HG03064 (cell line): ENCODE measurements around the gene CPXM2.

Experiments used
- ATAC-seq: cut with Tn5 transposase; IDR thresholded peaks from one replicate; pipeline ENCODE4 v1.9.1; 2021; ENCODE audit warnings: low read depth; ENCODE audit not compliant: unreplicated experiment

CPXM2 gene

GRCh38 chr10:123852411-123852951 lies 39.1 kb downstream of the CPXM2 start:
- no peak for ATAC-seq

DNA sequence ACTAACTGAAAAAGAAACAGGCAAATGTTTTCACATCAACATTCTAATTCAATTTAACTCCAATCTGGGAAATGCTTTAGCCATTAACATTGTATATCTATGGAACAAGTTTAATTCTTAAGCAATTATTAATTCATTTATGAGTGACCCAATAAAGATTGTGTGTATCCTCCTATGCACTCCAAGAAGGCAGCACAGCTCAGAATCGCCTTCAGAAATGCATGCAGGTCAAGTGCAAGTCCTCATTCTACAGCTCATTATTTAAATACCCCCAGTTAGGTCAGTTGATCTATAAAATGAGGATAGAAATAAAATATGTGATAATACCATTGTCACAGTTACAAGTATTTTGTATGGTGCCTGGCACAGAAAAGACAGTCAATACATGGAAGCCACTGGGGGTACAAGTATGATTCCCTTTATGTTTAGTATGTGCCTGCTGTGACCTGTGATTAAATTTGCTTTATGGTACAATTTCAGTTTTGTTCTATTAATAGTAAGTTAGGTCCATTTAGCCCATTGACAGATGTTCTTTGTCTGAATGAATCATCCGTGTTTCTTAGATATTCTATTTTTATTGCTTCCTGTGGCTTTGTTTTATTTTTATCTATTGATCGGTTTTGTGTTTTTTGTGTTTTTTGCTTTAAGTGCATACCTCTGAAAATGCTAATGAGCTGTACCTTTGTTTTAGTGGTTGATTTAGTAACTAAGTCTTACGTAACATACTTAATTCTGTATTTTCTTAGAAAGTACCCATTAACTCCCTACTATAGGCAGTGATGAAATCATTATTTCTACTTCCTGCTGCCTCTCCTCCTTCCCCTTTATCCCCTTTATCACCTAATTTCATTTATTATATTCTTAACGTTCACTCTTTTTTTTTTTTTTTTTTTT lies 42.8 kb downstream of the CPXM2 start:
- peak; percentile 91 for ATAC-seq

DNA sequence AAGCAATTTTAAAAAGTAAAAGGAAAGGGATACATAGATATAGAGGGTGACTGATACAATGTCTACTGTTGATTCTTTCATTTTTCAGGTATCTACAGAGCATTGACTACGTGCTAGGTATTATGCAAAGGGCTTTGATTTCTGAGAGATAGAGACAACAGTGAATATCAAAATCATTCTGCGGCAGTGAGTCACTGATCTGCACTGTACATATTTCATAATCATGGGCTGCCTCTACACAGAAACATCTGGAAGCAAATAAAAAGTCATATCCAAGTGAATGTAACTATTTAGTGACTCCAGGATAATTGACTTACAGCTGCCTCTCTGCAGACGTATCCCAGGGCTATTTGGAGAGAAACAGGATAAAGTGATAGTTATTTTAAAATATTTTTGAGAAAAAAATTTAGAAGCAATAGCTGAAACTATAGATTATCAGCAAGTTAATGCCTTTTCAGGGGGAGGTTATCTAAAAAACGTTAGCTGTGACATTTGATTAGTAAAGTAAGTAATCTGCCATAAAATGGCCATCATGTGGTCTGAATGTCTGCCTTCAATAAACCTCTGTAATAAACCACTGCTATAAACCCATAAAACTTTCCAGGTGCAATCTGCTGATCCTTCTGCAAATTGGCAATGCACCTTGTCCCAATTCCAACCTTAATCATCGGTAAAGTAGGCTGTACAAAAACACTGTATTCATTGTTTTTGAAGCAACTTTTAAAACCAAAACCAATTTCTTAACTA lies 43.7 kb downstream of the CPXM2 start:
- ATAC-seq = no peak

- ATAC-seq = no peak
These were observed 47.8 kb downstream of the CPXM2 start for GRCh38 chr10:123843835-123844234.

DNA sequence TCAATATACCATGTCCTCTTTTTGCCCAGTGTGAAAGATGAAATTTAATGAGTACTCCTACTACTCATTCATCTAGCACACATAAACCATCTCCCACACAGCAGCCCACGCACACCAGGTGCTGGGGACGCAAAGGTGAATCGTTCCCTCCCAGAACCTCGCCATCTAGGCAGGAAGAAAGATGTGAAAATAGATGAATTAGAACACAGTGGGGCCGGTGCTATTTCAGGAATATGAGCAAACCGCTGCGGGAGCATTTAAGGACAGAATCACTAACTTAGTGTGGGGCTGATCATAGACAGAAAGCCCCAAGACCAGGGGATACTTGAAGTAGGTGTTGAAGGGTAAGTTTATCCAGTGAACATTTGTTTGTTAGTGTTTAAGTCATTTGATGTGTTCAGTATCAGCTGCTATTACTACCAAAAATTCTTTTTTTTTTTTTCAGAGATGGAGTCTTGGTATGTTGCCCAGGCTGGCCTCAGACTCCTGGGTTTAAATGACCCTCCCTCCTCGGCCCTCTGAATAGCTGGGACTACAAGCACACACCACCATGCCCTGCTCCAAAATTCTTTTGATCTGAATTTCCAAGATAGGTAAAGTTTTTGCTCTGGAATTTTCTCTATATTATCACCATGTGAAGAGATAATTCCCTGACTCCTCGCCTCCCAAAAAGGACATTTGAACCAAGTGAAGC lies 48.8 kb downstream of the CPXM2 start:
- ATAC-seq = no peak

DNA sequence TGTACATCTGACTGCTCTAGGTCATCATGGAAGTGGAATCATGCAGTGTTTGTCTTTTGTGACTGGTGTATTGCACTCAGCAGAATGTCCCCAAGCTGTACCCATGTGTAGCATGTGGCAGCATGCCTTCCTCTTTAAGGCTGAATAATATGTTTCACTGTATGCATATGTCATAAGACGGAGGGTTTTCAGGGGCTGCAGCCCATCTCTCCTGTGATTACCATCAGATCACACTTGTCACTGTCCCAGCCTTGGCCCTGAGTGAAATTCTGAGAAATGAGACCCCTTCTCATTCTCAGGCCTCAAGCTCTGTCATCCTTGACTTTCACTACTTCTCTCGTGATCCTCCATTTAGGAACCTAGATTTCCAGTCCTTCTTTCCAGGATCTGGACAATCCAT lies 50.0 kb downstream of the CPXM2 start:
- no peak for ATAC-seq

DNA sequence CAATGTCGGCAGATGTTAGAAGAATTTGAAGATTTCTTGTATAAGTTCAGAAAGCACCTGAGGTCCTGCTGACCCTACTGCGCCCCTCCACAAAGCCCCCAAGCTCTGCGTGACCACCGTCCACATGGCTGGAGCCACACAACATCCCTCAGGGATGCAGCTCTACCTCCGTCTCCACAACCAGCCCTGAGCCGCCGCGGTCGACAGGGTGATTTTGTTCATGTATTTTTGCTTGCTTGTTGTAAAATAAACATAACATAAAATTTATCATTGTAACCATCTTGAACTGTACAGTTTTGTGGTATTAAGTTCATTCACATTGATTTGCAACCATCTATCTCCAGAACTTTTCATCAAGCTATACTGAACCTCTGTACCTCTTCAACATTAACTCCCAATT lies 50.5 kb downstream of the CPXM2 start:
- ATAC-seq = no peak

DNA sequence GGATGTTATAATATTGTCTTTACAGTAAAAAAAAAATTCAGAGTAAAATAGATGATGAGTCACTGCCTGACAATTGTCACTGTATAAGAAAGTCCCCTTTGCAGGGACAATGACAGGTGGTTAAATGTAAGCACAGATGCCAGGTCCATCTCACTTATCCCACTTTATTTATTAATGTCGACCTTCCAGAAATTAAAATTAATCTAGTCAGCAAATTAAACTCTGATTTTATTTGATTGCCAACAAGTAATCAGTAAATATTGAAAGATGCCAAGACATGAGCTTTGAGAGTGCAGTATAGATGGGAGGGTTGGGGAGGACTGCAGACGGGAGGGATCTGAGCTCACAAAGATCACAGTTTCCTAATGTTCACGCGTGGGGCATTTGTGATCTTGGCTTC lies 50.9 kb downstream of the CPXM2 start:
- no peak for ATAC-seq

- no peak for ATAC-seq
These were observed 52.9 kb downstream of the CPXM2 start for GRCh38 chr10:123838596-123839310.

GRCh38 chr10:123837756-123838155 lies 53.9 kb downstream of the CPXM2 start:
- ATAC-seq = no peak

DNA sequence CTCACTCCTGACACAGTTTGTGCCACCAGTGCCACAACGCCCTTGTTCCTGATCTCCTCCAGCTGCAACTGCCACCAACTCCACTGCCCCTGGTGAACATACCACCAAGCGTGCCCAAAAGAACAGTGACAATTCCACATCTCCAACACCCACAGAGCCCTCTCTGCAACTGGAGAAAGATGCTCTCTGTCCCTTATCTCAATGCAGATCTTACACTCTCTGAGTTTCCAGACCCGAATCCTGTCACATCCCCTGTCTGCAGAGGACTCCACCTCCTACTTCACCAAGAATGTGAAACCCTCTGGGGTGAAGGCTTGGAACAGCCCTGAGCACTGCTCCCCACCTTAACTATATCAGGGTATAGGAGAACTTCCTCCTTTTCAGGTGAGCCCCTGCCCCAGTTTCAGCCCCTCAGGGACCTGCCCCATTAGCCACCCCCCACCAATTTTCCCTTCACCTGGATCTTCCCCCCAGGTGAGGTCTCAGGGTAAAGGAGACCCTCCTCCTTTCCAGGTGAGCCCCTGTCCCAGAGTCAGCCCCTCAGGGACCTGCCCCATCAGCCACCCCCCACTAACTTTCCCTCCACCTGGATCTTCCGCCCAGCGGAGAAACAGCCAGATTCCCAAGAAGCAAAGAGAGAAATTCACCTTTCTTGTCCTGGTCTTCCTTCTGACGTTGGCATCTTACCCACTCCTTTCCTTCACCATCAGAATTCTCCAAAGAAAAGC lies 55.0 kb downstream of the CPXM2 start:
- no peak for ATAC-seq

DNA sequence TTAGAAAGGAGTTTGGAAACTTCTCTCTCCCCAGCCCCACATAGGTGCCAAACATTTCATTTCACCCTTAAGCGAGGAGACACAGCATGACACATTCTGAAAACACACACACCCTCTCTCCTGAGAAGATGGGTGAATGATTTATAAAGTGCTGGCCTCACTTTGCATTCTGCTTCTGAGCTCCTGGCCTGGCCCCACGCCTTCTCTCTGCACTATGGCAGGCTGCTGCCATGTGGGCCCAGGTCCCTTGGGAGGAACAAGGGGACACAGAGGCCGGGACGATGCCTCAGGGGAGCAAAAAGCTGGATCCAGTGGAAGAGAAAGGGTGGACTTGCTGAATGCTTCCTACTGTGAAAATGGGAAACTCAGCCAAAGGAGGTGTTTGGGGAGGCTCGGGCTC lies 56.0 kb downstream of the CPXM2 start:
- peak; percentile 96 for ATAC-seq

- no peak for ATAC-seq
These were observed 58.3 kb downstream of the CPXM2 start for GRCh38 chr10:123833170-123833850.

- no peak for ATAC-seq
These were observed 60.3 kb downstream of the CPXM2 start for GRCh38 chr10:123831259-123831658.

DNA sequence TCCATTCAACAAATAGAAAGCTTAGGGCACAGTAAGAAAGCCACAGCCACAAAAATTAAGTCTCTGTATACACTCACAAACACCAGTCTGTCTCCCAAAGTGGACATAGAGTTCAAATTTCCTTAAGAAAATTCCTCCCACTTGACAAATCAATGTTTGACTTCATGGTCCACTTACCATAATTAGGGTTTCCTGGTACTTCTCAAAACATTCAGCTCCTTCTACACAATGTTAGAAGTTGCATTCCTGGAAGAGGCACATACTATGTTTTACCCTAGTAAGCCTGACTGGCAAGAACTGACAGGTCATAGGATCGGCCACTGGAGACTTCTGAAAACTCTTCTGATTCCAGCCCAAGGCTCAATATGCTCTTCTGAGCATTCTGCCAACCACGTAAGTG lies 70.5 kb downstream of the CPXM2 start:
- no peak for ATAC-seq

- no peak for ATAC-seq
These were observed 82.0 kb downstream of the CPXM2 start for GRCh38 chr10:123809632-123810031.

GRCh38 chr10:123808906-123809305 lies 82.7 kb downstream of the CPXM2 start:
- no peak for ATAC-seq

DNA sequence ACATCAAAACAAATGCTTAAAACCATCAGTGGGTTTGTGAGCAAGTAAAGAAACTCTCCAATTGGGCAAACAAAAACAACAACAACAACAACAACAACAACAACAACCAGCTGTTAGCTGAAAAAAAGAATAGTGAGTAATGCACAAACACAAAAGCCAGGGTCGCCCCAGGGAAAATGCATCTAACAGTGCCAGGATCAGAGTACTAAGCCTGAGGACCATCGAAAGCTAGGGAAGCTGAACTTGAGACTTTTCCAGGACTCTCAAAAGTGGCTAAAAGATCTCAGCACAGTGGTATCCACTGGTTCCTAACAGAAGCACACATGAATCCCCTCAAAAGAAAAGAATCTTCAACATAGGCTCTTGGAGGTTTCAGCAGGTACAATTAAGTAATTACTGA lies 83.3 kb downstream of the CPXM2 start:
- no peak for ATAC-seq

- no peak for ATAC-seq
These were observed 84.1 kb downstream of the CPXM2 start for GRCh38 chr10:123807444-123808035.
